GM13976 (cell line): ENCODE results near the gene QRFP.

Experiments used
- DNase-seq: peaks from one replicate; pipeline ENCODE4 v3.0.0; 2012; ENCODE audit warnings: low spot score
- in situ Hi-C: fragments of 300-500 bp; cut with MboI; formaldehyde crosslinking; loops from one replicate; pipeline ENCODE4 v1.12.0; 2022; ENCODE audit warnings: low sequenced_read_pairs, mixed read lengths, inconsistent platforms; ENCODE audit not compliant: unreplicated experiment
- TF ChIP-seq, protein P1 (sequence below): IDR thresholded peaks from 2 replicates; pipeline ENCODE4 v1.5.1; 2012; ENCODE audit warnings: borderline replicate concordance, mild to moderate bottlenecking; ENCODE audit not compliant: insufficient read depth; ENCODE audit errors: extremely low read depth, missing control alignments, control extremely low read depth

Gene QRFP

GRCh38 chr9:130843049-130843908 is 53.3 kb downstream of the QRFP start:
- DNase-seq = no peak
- TF ChIP-seq, protein P1, sequence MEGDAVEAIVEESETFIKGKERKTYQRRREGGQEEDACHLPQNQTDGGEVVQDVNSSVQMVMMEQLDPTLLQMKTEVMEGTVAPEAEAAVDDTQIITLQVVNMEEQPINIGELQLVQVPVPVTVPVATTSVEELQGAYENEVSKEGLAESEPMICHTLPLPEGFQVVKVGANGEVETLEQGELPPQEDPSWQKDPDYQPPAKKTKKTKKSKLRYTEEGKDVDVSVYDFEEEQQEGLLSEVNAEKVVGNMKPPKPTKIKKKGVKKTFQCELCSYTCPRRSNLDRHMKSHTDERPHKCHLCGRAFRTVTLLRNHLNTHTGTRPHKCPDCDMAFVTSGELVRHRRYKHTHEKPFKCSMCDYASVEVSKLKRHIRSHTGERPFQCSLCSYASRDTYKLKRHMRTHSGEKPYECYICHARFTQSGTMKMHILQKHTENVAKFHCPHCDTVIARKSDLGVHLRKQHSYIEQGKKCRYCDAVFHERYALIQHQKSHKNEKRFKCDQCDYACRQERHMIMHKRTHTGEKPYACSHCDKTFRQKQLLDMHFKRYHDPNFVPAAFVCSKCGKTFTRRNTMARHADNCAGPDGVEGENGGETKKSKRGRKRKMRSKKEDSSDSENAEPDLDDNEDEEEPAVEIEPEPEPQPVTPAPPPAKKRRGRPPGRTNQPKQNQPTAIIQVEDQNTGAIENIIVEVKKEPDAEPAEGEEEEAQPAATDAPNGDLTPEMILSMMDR = no peak
- in situ Hi-C loops = no loop called here
